AML-193 (cell line): Measurements from ENCODE around the gene FBXO46.
"Not testable (repeated sequence)": the region's sequence is repeated elsewhere in the genome, so short reads cannot be mapped to it uniquely, and the experiment has no call there.

Source experiments
- DNase-seq, 2 experiments: peaks; one replicate each; lab custom pipeline; 2025; lab: John Stamatoyannopoulos, UW

Gene FBXO46

GRCh38 chr19:45765702-45766295, 35.1 kb upstream of the FBXO46 start:
- DNase-seq: no peak

- DNase-seq: no peak
Observed at GRCh38 chr19:45764945-45765701, 34.4 kb upstream of the FBXO46 start.

DNA sequence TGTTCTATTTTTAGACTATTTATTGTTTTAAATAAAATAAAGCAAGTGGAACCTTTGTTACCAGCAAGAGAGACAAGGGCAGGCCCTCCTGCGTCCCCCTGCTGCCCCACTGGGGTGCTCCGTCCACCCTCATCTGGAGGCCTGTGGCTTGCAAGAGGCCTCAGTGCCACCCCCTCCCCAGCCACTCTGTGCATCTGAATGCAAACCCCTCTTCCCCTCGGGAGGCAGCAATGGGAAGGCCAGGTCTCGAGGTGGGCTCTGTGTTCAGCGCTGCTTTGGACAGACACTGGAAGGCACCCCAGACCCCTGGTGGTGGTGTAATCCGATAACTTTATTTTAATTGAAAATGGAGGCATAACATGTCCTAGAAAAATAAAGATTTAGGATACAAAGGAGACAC, 33.8 kb upstream of the FBXO46 start:
- DNase-seq: no peak

DNA sequence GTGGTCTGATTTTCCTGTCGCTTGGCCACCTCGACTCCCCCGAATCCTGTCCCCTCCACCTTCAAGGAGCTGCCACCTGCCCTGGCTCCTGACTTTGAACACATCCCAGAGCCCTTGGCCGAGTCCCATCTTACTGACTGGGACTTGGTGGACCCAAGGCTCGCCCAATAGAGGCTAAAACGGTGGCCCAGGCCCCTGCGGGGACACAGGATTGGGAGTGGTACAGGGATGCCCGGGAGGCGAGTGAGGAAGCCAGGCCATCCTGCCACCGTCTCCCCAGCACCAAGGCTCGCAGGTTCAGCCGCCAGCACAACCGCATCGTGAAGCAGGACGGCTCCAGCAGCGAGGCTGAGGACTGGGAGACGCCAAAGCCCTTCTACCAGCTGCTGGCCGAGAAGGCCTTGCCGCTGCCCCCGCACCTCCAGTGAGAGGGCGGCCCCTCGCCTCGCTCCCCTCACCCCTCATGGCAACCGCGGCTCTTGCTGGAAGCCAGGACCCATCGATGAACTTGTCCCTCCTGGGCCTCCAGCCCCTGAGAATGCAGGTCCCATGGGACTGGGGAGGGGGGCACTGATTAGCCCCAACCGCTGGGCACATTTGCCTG, 33.1 kb upstream of the FBXO46 start:
- DNase-seq: no peak

GRCh38 chr19:45762870-45763631, 32.4 kb upstream of the FBXO46 start:
- DNase-seq: no peak

GRCh38 chr19:45761714-45762113, 31.0 kb upstream of the FBXO46 start:
- no peak for DNase-seq

GRCh38 chr19:45758921-45759320, 28.2 kb upstream of the FBXO46 start:
- DNase-seq: no peak

- no peak for DNase-seq
Observed at GRCh38 chr19:45757695-45758094, 27.0 kb upstream of the FBXO46 start.

DNA sequence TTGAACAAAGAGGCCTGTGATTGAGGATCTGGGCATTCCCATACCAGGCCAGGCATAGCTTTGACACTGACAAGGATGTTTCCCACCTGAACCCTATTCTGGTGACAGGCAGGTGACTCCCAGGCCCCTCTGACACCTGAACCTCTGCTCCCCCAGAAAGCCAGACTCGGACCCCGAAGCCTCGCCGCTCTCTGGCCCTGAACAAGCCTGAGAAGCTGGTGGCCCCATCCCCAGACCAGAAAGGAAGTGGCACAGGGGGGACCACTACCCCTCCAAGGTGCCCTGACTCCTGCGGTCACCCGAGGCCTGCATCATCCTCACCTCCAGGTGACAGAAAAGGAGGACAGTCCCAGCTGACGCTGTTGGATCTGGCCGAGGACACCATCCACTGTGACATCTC, 23.6 kb upstream of the FBXO46 start:
- DNase-seq: no peak

GRCh38 chr19:45753548-45753947, 22.9 kb upstream of the FBXO46 start:
- no peak for DNase-seq

DNA sequence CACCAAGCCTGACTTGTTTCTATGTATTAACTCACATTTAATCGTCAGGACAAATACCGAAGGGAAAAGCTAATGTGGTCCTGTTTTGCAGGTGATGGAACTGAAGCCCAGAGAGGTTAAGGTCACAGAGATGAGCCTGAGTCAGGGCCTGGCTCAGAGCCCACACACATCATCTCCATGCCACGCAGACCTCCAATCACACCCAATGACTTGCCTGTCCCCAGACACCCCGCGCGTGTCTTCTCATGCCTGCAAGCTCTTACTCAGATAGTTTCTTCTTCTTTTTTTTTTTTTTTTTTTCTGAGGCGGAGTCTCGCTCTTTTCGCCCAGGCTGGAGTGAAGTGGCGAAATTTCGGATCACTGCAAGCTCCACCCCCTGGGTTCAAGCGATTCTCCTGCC, 21.9 kb upstream of the FBXO46 start:
- no peak for DNase-seq

- not testable (repeated sequence) for DNase-seq
Observed at GRCh38 chr19:45751483-45751882, 20.8 kb upstream of the FBXO46 start.

DNA sequence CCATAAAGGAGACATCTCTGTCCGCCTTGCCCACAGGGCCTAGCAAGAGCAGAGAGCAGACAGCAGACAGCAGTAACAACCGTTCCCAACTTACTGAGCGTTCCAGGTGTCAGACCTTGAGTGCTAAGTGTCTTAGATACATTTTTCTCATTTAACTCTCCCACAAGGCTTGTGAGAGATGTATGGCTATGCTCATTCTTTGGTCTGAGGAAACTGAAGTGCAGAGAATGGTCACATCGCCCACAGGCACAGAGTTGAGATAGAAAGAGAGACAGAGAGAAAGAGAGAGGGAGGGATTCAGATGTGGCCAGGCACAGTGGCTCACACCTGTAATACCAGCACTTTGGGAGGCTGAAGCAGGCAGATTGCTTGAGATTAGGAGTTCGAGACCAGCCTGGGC, 16.8 kb upstream of the FBXO46 start:
- no peak for DNase-seq

DNA sequence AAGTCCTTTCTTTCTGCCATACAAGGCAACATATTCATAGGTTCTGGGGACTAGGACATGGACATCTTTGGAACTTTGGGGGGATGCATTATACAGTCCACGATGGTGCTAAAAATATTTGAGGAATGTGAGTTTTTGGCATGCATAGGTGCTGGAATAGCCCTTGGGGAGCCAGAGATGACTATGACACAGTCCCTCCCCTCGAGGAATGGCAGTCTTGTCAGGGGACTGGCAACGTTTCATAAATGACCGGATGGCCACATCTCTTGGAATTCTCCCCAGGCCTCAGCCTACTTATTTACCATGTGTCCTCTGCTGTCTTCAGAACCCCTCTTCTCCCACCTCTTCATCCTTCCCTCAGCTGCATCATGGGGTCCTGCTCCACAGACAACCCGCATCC, 16.2 kb upstream of the FBXO46 start:
- no peak for DNase-seq

- DNase-seq: no peak
Observed at GRCh38 chr19:45745606-45746005, 14.9 kb upstream of the FBXO46 start.

- no peak for DNase-seq
Observed at GRCh38 chr19:45742969-45743368, 12.3 kb upstream of the FBXO46 start.

DNA sequence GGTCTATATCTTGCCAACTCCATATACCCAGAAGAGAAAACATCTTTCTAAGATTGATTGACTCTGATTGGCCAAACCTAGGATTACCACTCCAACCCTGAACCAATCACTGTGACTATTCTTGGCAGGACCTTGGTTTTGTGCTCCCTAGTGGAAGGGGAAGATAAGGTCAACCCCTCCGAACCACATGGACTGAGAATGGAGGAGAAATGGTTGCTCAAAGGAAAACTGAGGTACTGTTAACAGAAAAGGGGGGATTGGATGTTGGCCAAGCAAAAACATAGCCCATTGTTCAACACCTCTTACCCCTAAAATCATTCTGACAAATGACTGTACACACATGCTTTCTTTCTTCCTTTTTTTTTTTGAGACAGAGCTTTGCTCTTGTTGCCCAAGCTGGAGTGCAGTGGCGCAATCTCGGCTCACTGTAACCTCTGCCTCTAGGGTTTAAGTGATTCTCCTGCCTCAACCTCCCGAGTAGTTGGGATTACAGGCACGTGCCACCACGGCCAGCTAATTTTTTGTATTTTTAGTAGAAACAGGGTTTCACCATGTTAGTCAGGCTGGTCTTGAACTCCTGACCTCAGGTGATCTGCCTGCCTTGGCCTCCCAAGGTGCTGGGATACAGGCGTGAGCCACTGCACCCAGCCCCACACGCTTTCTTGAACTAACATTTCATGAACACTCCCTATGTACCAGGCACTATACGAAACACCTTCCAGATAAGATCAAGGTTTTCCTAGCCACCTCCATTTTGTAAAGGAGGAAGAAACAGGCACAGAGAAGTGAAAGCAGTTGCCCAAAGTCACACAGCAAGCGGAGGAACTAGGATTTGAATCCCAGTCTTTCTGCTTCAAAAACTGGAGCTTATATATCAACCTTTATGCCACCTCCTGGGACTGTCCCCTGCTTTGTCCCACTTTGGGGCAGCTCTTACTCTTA, 9.1 kb upstream of the FBXO46 start:
- peak; percentile 63 to 66 for DNase-seq

GRCh38 chr19:45733160-45733810, 2.6 kb upstream of the FBXO46 start, which contains the start of gene MEIOSIN:
MEIOSIN (plus strand) TSS chr19:45733439; CDS start chr19:45735377, 1,938 bp downstream.
- DNase-seq: no peak

DNA sequence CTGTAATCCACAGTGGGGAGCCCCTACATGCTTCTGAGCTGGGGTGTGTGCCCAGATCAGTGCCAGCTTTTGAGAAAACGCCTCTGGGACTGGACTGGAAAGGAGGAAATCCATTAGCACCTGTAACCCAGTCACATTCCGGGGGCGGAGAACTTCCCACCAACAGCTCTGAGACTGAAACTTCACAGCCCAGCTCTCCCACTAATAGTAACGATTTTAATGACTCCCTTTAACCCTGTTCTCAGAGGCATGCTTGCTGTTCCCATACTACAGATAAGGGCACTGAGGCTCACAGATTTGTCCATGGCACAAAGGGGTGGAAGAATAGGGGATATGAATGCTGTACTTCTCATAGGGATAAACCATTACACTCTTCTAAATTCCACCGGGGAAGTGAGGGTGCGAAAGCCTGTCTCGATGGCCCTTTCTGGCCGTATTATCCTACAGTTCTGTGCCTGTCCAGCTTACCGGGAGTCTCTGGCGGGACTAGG, 851 bp downstream of the FBXO46 start:
- no peak for DNase-seq

DNA sequence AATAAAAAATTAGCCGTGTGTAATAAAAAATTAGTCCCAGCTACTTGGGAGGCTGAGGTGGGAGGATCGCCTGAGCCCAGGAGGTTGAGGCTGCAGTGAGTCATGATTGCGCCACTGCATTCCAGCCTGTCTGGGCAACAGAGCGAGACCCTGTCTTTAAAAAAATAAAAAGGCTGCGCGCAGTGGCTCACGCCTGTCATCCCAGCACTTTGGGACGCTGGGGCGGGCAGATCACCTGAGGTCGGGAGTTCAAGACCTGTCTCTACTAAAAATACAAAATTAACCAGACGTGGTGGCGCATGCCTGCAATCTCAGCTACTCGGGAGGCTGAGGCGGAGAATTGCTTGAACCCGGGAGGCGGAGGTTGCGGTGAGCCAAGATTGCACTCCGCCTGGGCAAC, 2.0 kb downstream of the FBXO46 start:
- not testable (repeated sequence) for DNase-seq

DNA sequence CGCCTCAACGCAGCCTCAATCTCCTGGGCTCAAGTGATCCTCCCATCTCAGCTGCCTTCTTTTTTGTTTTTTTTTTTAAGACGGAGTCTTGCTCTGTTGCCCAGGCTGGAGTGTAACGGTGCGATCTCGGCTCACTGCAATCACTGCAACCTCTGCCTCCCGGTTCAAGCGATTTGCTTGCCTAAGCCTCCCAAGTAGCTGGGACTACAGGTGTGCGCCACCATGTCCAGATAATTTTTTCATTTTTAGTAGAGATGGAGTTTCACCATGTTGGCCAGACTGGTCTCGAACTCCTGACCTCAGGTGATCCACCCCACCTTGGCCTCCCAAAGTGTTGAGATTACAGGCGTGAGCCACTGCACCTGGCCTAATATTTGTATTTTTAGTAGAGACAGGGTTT, 10.6 kb downstream of the FBXO46 start:
- DNase-seq: not testable (repeated sequence)
